IMR-90 (cell line): ENCODE data around the gene PRSS23.
"Not testable (repeated sequence)": the region's sequence is repeated elsewhere in the genome, so short reads cannot be mapped to it uniquely, and the experiment has no call there.

Source experiments
- BHLHE40 ChIP-seq: fragments of 150-350 bp; IDR thresholded peaks from 2 replicates; pipeline ENCODE4 v1.6.1; 2016; ENCODE audit warnings: mild to moderate bottlenecking, low read depth, low read length
- CEBPB ChIP-seq: IDR thresholded peaks from 2 replicates; pipeline ENCODE4 v1.6.1; 2012; ENCODE audit warnings: low read depth, low read length, improper control_type of control experiment
- FOS ChIP-seq: fragments of 150-350 bp; IDR thresholded peaks from 2 replicates; pipeline ENCODE4 v1.6.1; 2016; ENCODE audit warnings: low read depth, low read length
- MXI1 ChIP-seq: IDR thresholded peaks from 2 replicates; pipeline ENCODE4 v1.6.1; 2012; ENCODE audit warnings: low read depth, mild to moderate bottlenecking, low read length, moderate library complexity, borderline replicate concordance
- NFE2L2 ChIP-seq: fragments of 150-350 bp; IDR thresholded peaks from 2 replicates; pipeline ENCODE4 v1.6.1; 2016; ENCODE audit warnings: low read depth, mild to moderate bottlenecking, low read length
- POLR2A ChIP-seq: IDR thresholded peaks from 2 replicates; pipeline ENCODE4 v1.6.1; 2012; ENCODE audit warnings: mild to moderate bottlenecking, low read depth, low read length
- SMC3 ChIP-seq: fragments of 150-350 bp; IDR thresholded peaks from 2 replicates; pipeline ENCODE4 v1.6.1; 2016; ENCODE audit warnings: low read depth, mild to moderate bottlenecking, antibody characterized with exemption, low read length, moderate library complexity
- TF ChIP-seq, protein P1 (sequence below): conservative IDR thresholded peaks from 2 replicates; pipeline ENCODE4 v1.5.1; 2012; ENCODE audit warnings: mild to moderate bottlenecking, low read depth, low read length, improper control_type of control experiment
- TF ChIP-seq, protein P2 (sequence below): fragments of 150-350 bp; IDR thresholded peaks from 2 replicates; pipeline ENCODE4 v1.6.1; 2017; ENCODE audit warnings: mild to moderate bottlenecking, antibody characterized with exemption, low read length, low read depth

DNA sequence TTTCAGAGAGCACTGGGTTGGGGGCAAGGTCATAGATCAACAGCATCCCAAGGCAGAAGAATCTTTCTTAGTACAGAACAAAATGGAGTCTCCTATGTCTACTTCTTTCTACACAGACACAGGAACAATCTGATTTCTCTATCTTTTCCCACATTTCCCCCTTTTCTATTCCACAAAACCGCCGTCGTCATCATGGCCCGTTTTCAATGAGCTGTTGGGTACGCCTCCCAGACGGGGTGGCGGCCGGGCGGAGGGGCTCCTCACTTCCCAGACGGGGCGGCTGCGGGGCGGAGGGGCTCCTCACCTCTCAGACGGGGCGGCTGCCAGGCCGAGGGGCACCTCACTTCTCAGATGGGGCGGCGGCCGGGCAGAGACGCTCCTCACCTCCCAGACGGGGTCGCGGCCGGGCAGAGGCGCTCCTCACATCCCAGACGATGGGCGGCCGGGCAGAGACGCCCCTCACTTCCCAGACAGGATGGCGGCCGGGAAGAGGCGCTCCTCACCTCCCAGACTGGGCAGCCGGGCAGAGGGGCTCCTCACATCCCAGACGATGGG, 29.8 kb upstream of the PRSS23 start:
- TF ChIP-seq, protein P1, sequence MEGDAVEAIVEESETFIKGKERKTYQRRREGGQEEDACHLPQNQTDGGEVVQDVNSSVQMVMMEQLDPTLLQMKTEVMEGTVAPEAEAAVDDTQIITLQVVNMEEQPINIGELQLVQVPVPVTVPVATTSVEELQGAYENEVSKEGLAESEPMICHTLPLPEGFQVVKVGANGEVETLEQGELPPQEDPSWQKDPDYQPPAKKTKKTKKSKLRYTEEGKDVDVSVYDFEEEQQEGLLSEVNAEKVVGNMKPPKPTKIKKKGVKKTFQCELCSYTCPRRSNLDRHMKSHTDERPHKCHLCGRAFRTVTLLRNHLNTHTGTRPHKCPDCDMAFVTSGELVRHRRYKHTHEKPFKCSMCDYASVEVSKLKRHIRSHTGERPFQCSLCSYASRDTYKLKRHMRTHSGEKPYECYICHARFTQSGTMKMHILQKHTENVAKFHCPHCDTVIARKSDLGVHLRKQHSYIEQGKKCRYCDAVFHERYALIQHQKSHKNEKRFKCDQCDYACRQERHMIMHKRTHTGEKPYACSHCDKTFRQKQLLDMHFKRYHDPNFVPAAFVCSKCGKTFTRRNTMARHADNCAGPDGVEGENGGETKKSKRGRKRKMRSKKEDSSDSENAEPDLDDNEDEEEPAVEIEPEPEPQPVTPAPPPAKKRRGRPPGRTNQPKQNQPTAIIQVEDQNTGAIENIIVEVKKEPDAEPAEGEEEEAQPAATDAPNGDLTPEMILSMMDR, result not testable (repeated sequence)
- TF ChIP-seq POLR2A, CEBPB, FOS, SMC3, NFE2L2, BHLHE40, MXI1: not testable (repeated sequence)
- TF ChIP-seq, protein P2, sequence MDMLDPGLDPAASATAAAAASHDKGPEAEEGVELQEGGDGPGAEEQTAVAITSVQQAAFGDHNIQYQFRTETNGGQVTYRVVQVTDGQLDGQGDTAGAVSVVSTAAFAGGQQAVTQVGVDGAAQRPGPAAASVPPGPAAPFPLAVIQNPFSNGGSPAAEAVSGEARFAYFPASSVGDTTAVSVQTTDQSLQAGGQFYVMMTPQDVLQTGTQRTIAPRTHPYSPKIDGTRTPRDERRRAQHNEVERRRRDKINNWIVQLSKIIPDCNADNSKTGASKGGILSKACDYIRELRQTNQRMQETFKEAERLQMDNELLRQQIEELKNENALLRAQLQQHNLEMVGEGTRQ, result not testable (repeated sequence)
